Heart left ventricle (tissue), 16 donors: ENCODE results near the gene SH3RF3. TPM values are rescaled to one million over a fixed set of nuclear protein-coding genes. Genes with fewer than 3 reads are reported as not detected.
"Not testable (repeated sequence)": the region's sequence is repeated elsewhere in the genome, so short reads cannot be mapped to it uniquely, and the experiment has no call there.

Source experiments
- ATAC-seq, 4 donors: fragments of 200-7000 bp; cut with Tn5 transposase; one replicate each; pipeline ENCODE4 v1.9.1; 2020 to 2022; ENCODE audit warnings: moderate library complexity in 4 of 4, mild to moderate bottlenecking in 3 of 4, moderate number of reproducible peaks in 1 of 4
- DNase-seq, 5 donors: peaks; one replicate each; pipeline ENCODE4 v3.0.0-alpha.2; 2020
- H3K27ac ChIP-seq, 12 donors: fragments of 200-600 bp; sonication (generic) in 4 of 12; one replicate each; pipeline versions ENCODE4 v1.5.0 to v1.8.0; 2016 to 2022; ENCODE audit warnings: mild to moderate bottlenecking in 2 of 12
- H3K27me3 ChIP-seq, 9 donors: fragments of 200-600 bp; sonication (generic) in 2 of 9; one replicate each; pipeline versions ENCODE4 v1.5.1 to v1.8.0; 2016 to 2022; ENCODE audit warnings: mild to moderate bottlenecking in 3 of 9
- H3K36me3 ChIP-seq, 9 donors: fragments of 200-600 bp; sonication (generic) in 2 of 9; one replicate each; pipeline versions ENCODE4 v1.5.0 to v1.8.0; 2018 to 2022; ENCODE audit warnings: mild to moderate bottlenecking in 2 of 9
- H3K4me1 ChIP-seq, 12 donors: fragments of 200-600 bp; sonication (generic) in 4 of 12; one replicate each; pipeline versions ENCODE4 v1.5.0 to v1.8.0; 2016 to 2022; ENCODE audit warnings: mild to moderate bottlenecking in 3 of 12
- H3K4me3 ChIP-seq, 12 donors: fragments of 200-600 bp; sonication (generic) in 4 of 12; one replicate each; pipeline versions ENCODE4 v1.5.0 to v1.8.0; 2017 to 2022; ENCODE audit warnings: mild to moderate bottlenecking in 9 of 12, moderate library complexity in 4 of 12
- H3K9me3 ChIP-seq, 12 donors: fragments of 200-600 bp; sonication (generic) in 4 of 12; one replicate each; pipeline versions ENCODE4 v1.5.0 to v1.8.0; 2016 to 2022; ENCODE audit warnings: mild to moderate bottlenecking in 1 of 12
- POLR2A ChIP-seq, 2 donors: fragments of 450-650 bp; IDR thresholded peaks; one replicate each; pipeline ENCODE4 v1.6.1; 2017; ENCODE audit warnings: antibody characterized with exemption in 2 of 2, mild to moderate bottlenecking in 2 of 2, moderate library complexity in 2 of 2
- WGBS, 4 donors: extraction: QIAGEN DNeasy Blood & Tissue Kit in 2 of 4; methylation state at CpG; one replicate each; pipeline versions ENCODE4 v1.1.5 to v1.1.7; 2013 to 2018; 5-methylcytosine and 5-hydroxymethylcytosine counted together
- intact Hi-C, 10 donors: fragments of 100-400 bp; cut with DNase I; formaldehyde crosslinking; loops; one replicate each; pipeline versions ENCODE4 v1.11.1 to v1.14.2; 2022
- polyA plus RNA-seq, 2 donors: library from polyadenylated mRNA; stranded (reverse); fragments of 200-250 nt; gene quantifications; one replicate each; pipeline ENCODE4 v1.2.3, GENCODE V29; 2013
- total RNA-seq, 9 donors: library from RNA; depleted of rRNA in 2 of 9; stranded (reverse); fragments of >200 nt in 2 of 9; fragmentation: NEBNext Ultra II Directional in 3 of 9; extraction: Animal tissue kit (Norgen Biotek cat#: 25700) in 3 of 9; gene quantifications; one replicate each; pipeline versions ENCODE4 v1.1.0 to v1.2.4, GENCODE V29; 2016 to 2023
- TF ChIP-seq, protein P1 (sequence below), 12 donors: fragments of 200-600 bp; sonication (generic) in 4 of 12; IDR thresholded peaks; one replicate each; pipeline versions ENCODE4 v1.5.0 to v1.8.0; 2018 to 2022; ENCODE audit warnings: antibody characterized with exemption in 12 of 12, mild to moderate bottlenecking in 5 of 12
- donor health status: ischemic (EF 13 %, LVEDD 7.1; RV severe dilation, severe dysfunction).
- donor health status: healthy with polysubstance abuse.
- donor health status: DM: no; HTN: yes; CAD: no.
- donor health status: DM: no; HTN: no; CAD: no.
- donor health status: ischemic (EF 25% LVEDD 6.9; RV normal size, moderate dysfunction).
- donor health status: ischemic (EF 25% LVEDD 5.7; RV mildly dilated, moderate dysfunction).
- donor health status: healthy.
- donor health status: DM: yes; HTN: yes; CAD: no.
- donor health status: ischemic (EF 35%, LVEDD 5.7; RV mildly dilated, moderate dysfunction).
- donor health status: nonischemic (EF 11% LVEDD 7.7; RV severe dilation, severe dysfunction).
- donor health status: DM: yes; HTN: yes; CAD: no.
- donor health status: PGD.
- donor health status: ischemic (EF 29% LVEDD 5.4; RV normal size, mild dysfunction).
- donor health status: nonischemic (EF 23%, LVEDD 6.1; RV moderate dilation, normal function).

Gene SH3RF3
- total and polyA plus RNA-seq, 11 donors = 5.2 to 15.7 (median 7.9) TPM

DNA sequence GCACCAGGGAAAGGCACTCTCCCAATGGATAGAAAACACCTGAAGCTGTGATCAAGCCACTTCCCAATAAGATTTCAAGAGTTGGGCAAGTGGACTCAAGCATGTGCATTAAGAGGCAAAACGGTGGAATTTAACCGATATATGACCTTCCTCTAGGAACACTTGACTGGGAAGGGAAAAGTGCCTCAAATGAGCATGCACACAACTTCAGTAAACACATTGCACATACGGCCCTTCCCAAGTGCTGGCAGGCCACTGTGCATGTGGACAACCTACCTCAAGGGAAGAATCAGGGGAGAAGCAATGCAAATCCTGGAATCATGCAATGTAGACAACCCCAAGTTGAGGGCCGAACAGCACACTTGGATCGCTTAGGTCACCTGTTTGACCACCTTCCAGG lies 23.9 kb upstream of the SH3RF3 start:
- H3K4me3 ChIP-seq = no peak overlapping the region
- peaks cover 0 to 9% (median 0%) of the 10 kb centered on the region in 9 donors for H3K27me3 ChIP-seq
- intact Hi-C loops = no loop called here
- DNase-seq (no peak), ATAC-seq (no peak)
- 91 to 95% (median 92%) methylated on average over 5 of the region's 5 CpGs for WGBS, 4 donors
- no peaks in the 10 kb centered on the region for H3K9me3 ChIP-seq
- no peaks in the 10 kb centered on the region for H3K4me1 ChIP-seq
- TF ChIP-seq, protein P1, sequence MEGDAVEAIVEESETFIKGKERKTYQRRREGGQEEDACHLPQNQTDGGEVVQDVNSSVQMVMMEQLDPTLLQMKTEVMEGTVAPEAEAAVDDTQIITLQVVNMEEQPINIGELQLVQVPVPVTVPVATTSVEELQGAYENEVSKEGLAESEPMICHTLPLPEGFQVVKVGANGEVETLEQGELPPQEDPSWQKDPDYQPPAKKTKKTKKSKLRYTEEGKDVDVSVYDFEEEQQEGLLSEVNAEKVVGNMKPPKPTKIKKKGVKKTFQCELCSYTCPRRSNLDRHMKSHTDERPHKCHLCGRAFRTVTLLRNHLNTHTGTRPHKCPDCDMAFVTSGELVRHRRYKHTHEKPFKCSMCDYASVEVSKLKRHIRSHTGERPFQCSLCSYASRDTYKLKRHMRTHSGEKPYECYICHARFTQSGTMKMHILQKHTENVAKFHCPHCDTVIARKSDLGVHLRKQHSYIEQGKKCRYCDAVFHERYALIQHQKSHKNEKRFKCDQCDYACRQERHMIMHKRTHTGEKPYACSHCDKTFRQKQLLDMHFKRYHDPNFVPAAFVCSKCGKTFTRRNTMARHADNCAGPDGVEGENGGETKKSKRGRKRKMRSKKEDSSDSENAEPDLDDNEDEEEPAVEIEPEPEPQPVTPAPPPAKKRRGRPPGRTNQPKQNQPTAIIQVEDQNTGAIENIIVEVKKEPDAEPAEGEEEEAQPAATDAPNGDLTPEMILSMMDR (IDR thresholded peaks at IDR 0.05) = no peak
- no peak for TF ChIP-seq POLR2A (IDR thresholded peaks at IDR 0.05)
- H3K36me3 ChIP-seq = no peaks in the 10 kb centered on the region
- no peak overlapping the region for H3K27ac ChIP-seq

DNA sequence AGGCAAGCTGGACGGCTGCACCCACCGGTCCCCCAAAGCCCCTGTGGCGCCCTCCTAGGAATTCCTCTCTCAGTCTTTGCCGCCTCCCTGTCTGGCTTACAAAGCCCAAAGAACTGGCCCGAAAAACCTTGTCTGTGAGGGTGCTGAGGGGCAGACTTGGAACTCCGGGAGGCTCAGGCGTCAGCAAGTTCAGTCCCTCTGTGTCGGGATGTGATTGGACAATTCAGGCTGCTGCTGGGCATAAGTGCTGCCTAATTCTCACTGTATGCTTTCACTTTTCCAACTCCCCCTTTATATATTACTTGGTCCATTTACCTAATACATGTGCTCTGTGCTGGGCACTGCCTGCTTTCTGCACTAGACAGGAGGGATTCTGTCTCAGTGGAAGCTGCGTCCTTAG lies 20.3 kb upstream of the SH3RF3 start:
- no peaks in the 10 kb centered on the region for H3K27me3 ChIP-seq
- H3K27ac ChIP-seq = no peak overlapping the region
- no peaks in the 10 kb centered on the region for H3K36me3 ChIP-seq
- ATAC-seq = no peak
- TF ChIP-seq, protein P1 (IDR thresholded peaks at IDR 0.05) = no peak
- TF ChIP-seq POLR2A (IDR thresholded peaks at IDR 0.05) = no peak
- no peak for DNase-seq
- no peaks in the 10 kb centered on the region for H3K9me3 ChIP-seq
- intact Hi-C loops = no loop called here
- WGBS, 4 donors = 80 to 92% (median 90%) methylated on average over 9 of the region's 9 CpGs
- H3K4me3 ChIP-seq = no peak overlapping the region
- no peaks in the 10 kb centered on the region for H3K4me1 ChIP-seq

DNA sequence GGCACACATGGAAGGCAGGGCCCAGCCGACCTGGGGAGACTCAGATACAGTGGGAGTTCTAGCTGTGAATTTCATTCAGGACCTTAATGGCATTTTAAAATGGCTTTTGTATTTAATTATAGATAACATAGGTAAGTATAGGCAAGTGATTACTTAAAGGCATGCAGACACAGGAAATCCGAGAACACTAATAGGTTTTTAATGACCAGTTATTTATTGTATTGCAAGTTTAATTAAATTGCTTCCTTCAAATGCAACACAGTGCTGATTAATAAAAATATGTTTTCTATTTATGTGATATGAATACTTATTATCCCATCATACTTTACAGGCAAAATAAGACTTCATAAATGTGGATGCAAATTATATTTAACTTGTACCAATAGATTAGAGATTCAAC lies 19.7 kb upstream of the SH3RF3 start:
- no peak for ATAC-seq
- intact Hi-C loops = no loop called here
- WGBS, 4 donors = 81 to 87% (median 84%) methylated on average over 2 of the region's 2 CpGs

DNA sequence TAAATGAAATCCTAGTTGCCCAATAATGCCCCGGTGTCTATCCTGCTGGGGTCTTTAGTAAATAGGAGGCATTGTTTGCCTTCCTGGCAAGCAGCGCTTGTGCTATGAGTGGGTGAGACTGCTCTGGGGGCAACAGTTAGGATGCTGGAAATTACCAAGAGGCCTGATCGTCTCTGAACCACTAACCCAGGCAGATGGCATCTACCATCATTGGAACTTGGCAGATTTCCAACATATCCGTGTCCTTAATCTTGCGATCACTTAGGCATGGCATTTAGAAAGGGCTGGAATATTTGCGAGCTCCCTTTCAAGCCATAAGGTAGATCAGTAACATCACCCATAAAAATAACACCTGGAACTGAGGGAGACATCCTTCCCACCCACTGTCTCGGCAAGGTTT lies 18.8 kb upstream of the SH3RF3 start:
- H3K4me1 ChIP-seq = no peaks in the 10 kb centered on the region
- intact Hi-C loops = no loop called here
- 71 to 81% (median 76%) methylated on average over 7 of the region's 7 CpGs for WGBS, 4 donors

More for the DNA sequence above, 19.7 kb upstream of the SH3RF3 start:
- H3K36me3 ChIP-seq = no peaks in the 10 kb centered on the region
- no peaks in the 10 kb centered on the region for H3K9me3 ChIP-seq
- H3K4me3 ChIP-seq = no peak overlapping the region
- H3K4me1 ChIP-seq = no peaks in the 10 kb centered on the region
- no peaks in the 10 kb centered on the region for H3K27me3 ChIP-seq
- DNase-seq = no peak
- TF ChIP-seq, protein P1 (IDR thresholded peaks at IDR 0.05) = no peak
- no peak for TF ChIP-seq POLR2A (IDR thresholded peaks at IDR 0.05)
- H3K27ac ChIP-seq = no peak overlapping the region

DNA sequence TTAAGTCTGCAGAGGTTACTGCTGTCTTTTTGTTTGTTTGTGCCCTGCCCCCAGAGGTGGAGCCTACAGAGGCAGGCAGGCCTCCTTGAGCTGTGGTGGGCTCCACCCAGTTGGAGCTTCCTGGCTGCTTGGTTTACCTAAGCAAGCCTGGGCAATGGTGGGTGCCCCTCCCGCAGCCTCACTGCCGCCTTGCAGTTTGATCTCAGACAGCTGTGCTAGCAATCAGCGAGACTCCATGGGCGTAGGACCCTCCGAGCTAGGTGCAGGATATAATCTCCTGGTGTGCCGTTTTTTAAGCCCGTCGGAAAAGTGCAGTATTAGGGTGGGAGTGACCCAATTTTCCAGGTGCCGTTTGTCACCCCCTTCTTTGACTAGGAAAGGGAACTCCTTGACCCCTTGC lies 11.8 kb upstream of the SH3RF3 start:
- H3K9me3 ChIP-seq, H3K4me3 ChIP-seq, H3K4me1 ChIP-seq, H3K36me3 ChIP-seq, H3K27ac ChIP-seq, H3K27me3 ChIP-seq, ATAC-seq, intact Hi-C loops, DNase-seq: not testable (repeated sequence)
- 87 to 95% (median 93%) methylated on average over 8 to 9 of the region's 9 CpGs for WGBS, 4 donors

More for the DNA sequence above, 18.8 kb upstream of the SH3RF3 start:
- no peak for ATAC-seq
- Histone ChIP-seq H3K9me3 (no peaks in the 10 kb centered on the region), H3K36me3 (no peaks in the 10 kb centered on the region), H3K4me3 (no peak overlapping the region), H3K27ac (no peak overlapping the region), H3K27me3 (no peaks in the 10 kb centered on the region)
- DNase-seq = no peak
- TF ChIP-seq, protein P1 (IDR thresholded peaks at IDR 0.05) = no peak
- TF ChIP-seq POLR2A (IDR thresholded peaks at IDR 0.05) = no peak
